ENCODE measurements around the gene NBAS.
"Not testable (repeated sequence)": the region's sequence is repeated elsewhere in the genome, so short reads cannot be mapped to it uniquely, and the experiment has no call there.

NBAS gene

GRCh38 chr2:15456352-15456751 lies 104.8 kb downstream of the NBAS start:
- no peak for DNase-seq

DNA sequence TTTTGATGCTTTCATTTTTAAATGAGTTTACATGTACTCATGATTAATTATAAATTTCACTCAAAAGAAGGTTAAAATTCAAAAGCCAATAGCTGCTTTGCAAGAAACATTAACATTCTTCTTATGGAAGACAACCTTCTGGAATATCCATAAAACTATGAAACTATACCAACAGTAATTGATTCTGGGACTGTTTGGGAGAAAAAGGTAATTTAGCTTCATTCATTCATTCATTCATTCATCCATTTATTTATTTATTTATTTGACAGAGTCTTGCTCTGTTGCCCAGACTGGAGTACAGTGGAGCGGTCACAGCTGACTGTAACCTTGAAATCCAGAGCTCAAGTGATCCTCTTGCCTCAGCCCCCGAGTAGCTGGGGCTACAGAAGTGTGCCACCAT lies 110.3 kb downstream of the NBAS start:
- no peak for DNase-seq

DNA sequence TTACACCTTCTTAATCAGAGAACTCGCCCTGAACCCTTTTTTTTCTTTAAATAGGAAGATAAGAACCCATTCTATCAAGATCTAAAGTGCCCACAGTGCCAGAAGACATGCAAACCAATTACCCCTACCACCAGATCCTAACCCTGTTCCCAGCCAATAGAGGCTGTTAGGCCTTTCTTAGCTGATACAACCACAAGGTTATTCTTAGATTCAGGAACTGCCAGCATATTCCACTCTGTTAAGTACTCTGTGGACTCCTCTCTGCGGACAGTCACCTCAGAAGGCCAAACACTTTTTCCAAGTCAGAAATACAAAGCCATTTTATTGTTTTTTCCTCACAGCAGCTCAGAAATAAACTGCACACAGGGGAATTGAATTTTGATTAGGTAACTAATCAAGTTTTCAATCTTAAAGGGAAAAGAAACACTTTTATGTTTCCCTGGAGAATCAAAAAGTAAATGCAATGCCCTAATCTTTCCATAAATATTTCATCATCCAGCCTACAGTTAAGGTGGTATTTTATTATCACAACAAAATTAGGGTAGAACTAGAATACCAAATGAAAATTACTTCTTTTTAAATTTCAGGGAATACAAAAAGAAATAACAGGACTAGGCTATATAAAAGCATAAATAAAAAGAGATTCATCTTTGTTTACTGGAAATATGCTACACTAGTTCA lies 111.4 kb downstream of the NBAS start:
- no peak for DNase-seq

DNA sequence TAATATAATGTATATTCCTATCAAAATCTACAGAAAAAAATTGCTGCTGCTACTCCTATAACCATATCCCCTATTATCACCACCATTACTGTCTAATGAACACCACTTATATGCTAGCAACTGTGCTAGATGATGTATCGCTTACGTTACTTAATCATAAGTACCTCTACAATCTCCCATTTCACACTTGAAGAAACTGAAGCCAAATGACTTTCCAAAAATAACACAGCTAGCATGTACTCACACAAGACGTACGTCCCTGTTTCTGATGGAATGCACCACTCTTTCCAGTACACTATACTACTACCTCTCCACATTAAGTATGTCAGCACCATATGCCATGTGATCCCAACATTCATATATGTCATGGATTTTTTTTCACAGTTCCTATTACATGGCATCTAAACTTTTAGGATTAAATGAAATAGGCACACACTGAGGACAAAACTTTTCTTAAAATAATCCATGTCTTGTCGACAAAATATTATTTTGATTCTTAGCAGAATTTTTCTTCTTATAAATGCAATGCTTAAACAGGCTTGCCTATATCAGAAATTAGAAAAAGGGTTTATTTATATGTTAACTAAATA lies 112.8 kb downstream of the NBAS start:
- no peak for DNase-seq

GRCh38 chr2:15447381-15447780 lies 113.8 kb downstream of the NBAS start:
- no peak for DNase-seq

DNA sequence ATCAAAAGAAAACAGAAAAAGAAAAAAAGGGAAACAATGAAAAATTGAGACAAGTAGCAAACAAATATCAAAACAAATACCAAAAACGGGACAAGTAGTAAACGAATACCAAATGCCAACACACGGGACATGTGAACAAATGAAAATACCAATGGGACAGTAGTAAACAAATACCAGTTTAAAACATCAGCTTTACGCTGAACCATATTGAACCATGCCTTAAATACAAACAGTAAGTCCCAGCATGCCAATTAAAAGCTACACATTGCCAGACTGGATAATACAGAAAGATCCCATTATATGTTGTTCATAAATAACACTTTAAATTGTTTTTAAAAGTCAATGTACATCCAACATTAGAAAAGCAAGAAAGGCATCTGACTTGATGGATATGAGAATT lies 114.2 kb downstream of the NBAS start:
- DNase-seq, result no peak

DNA sequence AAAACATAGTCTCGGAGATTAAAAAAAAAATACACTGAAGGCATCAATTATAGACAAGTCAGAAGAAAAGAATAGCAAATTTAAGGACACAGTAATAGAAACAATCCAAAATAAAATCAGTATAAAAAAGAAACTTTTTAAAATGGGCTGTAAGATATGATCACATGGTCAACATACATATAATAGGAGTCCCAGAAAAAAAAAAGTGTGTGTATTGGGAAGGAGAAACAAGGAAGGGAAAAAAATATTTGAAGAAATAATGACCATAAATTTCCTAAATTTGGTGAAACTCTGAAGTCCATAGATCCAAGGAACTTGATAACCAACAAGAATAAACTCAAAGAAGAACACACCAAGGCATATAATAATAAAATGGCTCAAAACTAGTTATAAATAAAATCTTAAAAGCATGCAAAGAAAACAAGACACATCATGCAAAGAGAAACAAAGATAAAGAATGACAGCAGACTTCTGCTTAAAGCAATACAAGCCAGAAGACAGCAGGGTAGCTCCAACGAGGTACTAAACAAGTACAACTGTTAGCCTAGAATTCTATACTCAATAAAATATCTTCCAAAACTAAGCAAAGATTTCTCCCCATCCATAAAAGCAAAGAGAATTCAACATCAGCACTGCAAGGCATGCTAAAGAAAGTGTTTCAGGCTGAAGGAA lies 115.1 kb downstream of the NBAS start:
- no peak for DNase-seq

GRCh38 chr2:15439768-15440524 lies 121.2 kb downstream of the NBAS start:
- DNase-seq, result not testable (repeated sequence)

- DNase-seq, result not testable (repeated sequence)
These were observed 121.8 kb downstream of the NBAS start for GRCh38 chr2:15439366-15439765.

GRCh38 chr2:15436195-15436594 lies 124.9 kb downstream of the NBAS start:
- DNase-seq, result no peak

GRCh38 chr2:15435474-15435873 lies 125.7 kb downstream of the NBAS start:
- no peak for DNase-seq

GRCh38 chr2:15432642-15433256 lies 128.4 kb downstream of the NBAS start:
- DNase-seq, result no peak

GRCh38 chr2:15429032-15429431 lies 132.1 kb downstream of the NBAS start:
- no peak for DNase-seq

DNA sequence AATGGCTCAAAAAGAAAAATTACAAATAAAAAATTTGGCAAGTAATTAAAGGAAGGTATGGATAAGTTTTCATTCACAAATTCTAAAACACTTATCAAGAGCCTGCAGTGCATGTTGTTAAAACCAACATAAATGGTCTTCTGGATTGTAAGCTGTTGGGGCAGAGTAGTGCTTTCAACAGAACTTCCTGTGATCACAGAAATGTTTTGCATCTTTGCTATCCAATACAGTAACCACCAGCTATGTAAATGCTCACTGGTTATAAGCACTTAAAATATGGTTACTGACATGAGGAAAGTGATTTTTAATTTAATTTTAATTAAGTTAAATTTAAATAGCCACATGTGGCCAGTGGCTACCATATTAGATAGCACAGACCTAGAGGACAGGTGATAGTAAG lies 133.1 kb downstream of the NBAS start:
- no peak for DNase-seq

DNA sequence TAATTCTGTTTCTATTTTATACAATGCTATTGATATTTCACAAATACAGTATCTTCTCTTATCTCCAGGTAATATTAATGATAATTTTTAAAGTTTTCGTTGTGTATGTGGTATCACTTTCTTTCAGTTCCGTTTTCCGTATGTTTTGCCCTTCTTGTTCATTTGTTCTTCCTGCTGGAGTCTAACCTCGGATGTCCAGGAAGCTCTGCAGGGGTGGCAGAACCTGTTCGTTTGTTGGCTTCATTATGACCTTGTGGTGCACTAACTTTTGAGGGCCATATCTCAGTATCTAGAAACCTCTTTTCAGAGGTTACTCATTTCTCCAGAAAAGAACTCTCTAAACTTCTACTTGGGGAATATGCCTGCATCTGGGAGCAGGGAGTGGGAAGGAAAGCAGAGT lies 134.5 kb downstream of the NBAS start:
- DNase-seq, result no peak

DNA sequence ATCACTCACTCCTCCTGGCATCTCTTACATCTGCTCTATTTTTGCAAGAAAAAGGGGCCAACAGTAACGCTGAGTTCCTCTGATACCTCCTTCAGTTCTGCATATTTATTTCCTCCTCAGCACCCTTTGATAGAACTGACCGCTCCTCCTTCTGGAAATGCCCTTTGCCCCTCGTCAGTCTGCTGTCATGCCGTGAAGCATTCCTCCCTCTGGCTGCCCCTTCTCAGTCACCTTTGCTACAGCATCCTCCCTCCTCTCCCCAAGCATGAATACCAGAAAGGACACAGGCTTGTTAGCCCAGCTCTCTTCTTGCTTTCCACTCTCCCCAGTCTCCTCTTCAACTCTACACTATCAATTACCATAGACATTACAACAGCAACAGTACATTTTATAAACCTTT lies 135.4 kb downstream of the NBAS start:
- DNase-seq, result no peak

- DNase-seq, result no peak
These were observed 139.4 kb downstream of the NBAS start for GRCh38 chr2:15421753-15422152.

- DNase-seq, result no peak
These were observed 145.4 kb downstream of the NBAS start for GRCh38 chr2:15415748-15416147.

- no peak for DNase-seq
These were observed 148.4 kb downstream of the NBAS start for GRCh38 chr2:15412779-15413178.

DNA sequence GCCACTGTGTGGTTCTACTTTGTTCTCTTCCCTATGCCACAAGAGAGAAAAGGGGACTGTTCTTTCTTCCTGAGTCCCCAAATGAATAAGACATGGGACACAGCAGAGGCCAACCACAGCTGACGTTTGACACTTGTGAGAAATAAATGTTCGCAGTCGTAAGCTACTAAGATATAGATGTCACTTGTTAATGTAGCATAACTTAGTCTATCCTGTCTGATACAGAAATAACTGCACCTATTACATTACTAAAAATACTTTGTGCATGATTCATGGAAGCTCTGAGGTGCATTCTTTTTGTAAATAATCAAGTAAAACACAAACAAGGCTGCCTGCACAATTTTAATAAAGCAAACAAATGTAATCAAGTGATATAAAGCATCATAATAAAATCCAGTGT lies 148.8 kb downstream of the NBAS start:
- DNase-seq, result no peak

- DNase-seq, result no peak
These were observed 150.2 kb downstream of the NBAS start for GRCh38 chr2:15410884-15411283.

GRCh38 chr2:15408759-15409158 lies 152.4 kb downstream of the NBAS start:
- no peak for DNase-seq

- no peak for DNase-seq
These were observed 153.5 kb downstream of the NBAS start for GRCh38 chr2:15407666-15408065.

Data from right hindlimb (tissue), 1 donor.